BE2C (cell line): ENCODE results near the gene ATXN7L2.

Source experiments
- DNase-seq: peaks from one replicate; pipeline ENCODE4 v3.0.0-alpha.2; 2020
- H3K27me3 ChIP-seq: fragments of 250-450 bp; sonication (Bioruptor Pico); 2 replicates; pipeline ENCODE4 v1.5.1; 2020; ENCODE audit warnings: mild to moderate bottlenecking
- H3K36me3 ChIP-seq: fragments of 250-450 bp; sonication (Bioruptor Pico); 2 replicates; pipeline ENCODE4 v1.5.1; 2020; ENCODE audit warnings: mild to moderate bottlenecking
- H3K4me1 ChIP-seq: fragments of 250-450 bp; sonication (Bioruptor Pico); 2 replicates; pipeline ENCODE4 v1.5.1; 2020
- H3K4me3 ChIP-seq: 2 replicates; pipeline ENCODE4 v1.5.1; 2011; ENCODE audit warnings: low read depth, low read length
- H3K9me3 ChIP-seq: fragments of 250-450 bp; sonication (Bioruptor Pico); 2 replicates; pipeline ENCODE4 v1.5.1; 2020
- CTCF ChIP-seq: IDR thresholded peaks from 2 replicates; pipeline ENCODE4 v1.5.1; 2012; ENCODE audit warnings: mild to moderate bottlenecking, low read depth, low read length

Gene ATXN7L2

DNA sequence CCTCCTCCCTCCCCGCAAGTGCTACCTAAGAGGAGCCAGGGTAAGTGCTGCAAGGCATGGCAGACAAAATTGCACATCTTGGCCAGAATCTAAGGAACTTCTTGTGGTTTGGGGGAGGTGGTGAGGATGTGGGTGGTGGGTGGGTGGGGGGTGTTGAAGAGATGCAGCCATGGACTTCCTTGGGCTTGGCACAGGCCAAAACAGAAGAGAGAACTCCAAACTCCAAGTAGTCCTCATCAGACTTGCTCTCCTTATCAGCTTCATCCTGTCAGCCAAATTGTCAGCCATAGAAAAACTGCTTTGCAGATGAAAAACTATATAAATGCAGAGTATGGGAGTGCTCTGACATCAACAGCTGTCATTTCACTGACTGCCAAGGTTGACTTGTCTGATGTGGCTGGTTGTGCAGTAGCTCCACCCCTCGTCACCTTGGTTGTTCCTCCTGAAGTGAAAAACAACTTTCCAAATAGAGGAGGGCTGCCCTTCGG, 18.7 kb downstream of the ATXN7L2 start:
- no peaks in the 10 kb centered on the region; the same call in 1 of the 2 replicates for H3K4me1 ChIP-seq
- DNase-seq: no peak
- H3K27me3 ChIP-seq: no peaks in the 10 kb centered on the region
- TF ChIP-seq CTCF: no peak
- H3K4me3 ChIP-seq: no peak overlapping the region
- H3K36me3 ChIP-seq: no peaks in the 10 kb centered on the region
- no peaks in the 10 kb centered on the region for H3K9me3 ChIP-seq

DNA sequence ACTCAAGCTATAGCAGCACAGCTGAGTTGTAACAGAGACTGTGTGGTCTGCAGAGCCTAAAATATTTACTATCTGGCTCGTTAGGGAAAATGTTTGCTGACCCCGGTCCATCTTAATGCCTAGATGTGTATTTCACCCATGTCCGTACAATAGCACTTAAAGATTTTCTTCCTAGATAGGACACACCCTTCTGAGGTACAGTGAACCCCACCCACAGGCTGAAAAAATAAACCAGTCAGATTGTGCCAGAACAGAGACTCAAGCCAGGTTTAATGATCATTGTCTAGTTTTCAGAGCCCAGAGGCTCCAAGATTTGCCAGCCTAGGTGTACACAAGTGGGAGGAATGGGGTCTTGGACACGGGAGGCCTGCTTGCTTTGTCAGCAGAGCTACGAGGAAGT, 20.2 kb downstream of the ATXN7L2 start:
- Histone ChIP-seq H3K4me1 (no peaks in the 10 kb centered on the region), H3K4me3 (no peak overlapping the region), H3K9me3 (no peaks in the 10 kb centered on the region), H3K27me3 (no peaks in the 10 kb centered on the region), H3K36me3 (no peaks in the 10 kb centered on the region)
- no peak for DNase-seq
- TF ChIP-seq CTCF: no peak

DNA sequence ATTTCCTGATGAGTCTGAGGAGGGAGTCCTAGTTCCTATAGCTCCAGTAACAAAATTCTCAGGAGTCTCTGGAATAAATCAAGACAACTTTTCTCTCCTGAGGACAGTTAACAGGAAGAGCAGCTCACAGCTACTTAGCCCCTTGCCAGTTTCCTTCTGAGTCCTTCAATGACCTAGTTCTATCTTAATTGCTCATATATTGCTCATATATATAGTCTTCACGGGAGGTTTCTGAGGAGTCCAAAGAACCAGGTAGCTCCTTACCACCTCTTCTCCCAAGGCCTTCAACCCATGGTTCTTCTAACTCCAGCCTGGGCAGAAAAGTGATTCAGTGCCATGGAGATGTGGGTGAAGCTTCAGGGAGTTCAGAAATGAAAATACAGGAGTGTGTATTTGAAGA, 21.3 kb downstream of the ATXN7L2 start:
- Histone ChIP-seq H3K4me3 (no peak overlapping the region), H3K36me3 (no peaks in the 10 kb centered on the region), H3K27me3 (peaks cover 4% of the 10 kb centered on the region; the same call in 1 of the 2 replicates), H3K4me1 (no peaks in the 10 kb centered on the region), H3K9me3 (no peaks in the 10 kb centered on the region)
- no peak for DNase-seq
- TF ChIP-seq CTCF: no peak

DNA sequence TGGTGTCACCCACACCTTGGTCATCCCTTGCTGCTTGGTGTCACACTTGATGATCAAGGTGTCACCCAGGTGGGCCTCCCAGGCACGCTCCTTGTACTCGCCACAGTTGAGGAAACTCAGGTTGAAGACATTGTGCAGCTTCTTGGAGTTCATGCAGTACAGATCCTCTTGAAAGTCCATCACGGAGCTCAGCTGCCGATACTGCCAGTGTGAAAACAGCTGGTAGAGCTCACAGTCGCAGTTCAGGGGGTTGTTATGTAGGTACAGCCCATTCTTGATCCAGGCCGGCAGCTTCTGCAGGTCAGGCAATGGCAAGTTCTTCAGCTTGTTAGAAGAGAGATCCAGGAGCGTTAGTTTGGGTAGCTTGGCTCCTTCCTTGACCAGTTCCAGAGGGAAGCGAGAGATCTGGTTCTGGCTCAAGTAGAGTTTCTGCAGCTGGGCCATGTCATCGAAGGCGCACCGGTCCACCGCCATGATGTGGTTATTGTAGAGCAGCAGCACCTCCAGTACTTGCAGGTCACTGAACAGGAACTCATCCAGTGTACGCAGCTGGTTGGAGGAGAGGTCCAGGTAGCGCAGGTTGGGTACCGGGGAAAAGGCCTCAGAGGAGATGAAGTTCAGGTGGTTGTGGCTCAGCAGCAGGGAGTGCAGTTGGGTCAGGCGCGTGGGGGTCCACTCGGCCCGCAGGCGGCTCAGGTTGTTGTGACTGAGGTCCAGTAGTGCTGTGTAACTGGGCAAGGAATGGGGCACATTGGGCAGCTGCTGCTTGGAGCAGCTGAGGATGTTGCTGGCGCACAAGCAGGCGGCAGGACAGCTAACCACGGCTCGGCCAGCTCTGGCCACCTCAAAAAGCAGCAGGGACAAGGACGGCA, 24.5 kb downstream of the ATXN7L2 start:
- no peak for TF ChIP-seq CTCF
- Histone ChIP-seq H3K36me3 (no peaks in the 10 kb centered on the region), H3K4me1 (no peaks in the 10 kb centered on the region), H3K4me3 (no peak overlapping the region), H3K27me3 (peaks cover 4% of the 10 kb centered on the region; the same call in 1 of the 2 replicates), H3K9me3 (no peaks in the 10 kb centered on the region)
- no peak for DNase-seq

- DNase-seq: no peak
- peak overlapping the region; percentile 83 for H3K4me3 ChIP-seq
- H3K9me3 ChIP-seq: no peaks in the 10 kb centered on the region
- no peak for TF ChIP-seq CTCF
- H3K27me3 ChIP-seq: peaks cover 4% of the 10 kb centered on the region; the same call in 1 of the 2 replicates
- no peaks in the 10 kb centered on the region for H3K36me3 ChIP-seq
- H3K4me1 ChIP-seq: no peaks in the 10 kb centered on the region
Observed at GRCh38 chr1:109508873-109509175, 25.1 kb downstream of the ATXN7L2 start.
